K562 (cell line): Measurements from ENCODE around the gene PIP5KL1. TPM values are rescaled to one million over a fixed set of nuclear protein-coding genes. Genes with fewer than 3 reads are reported as not detected.

Experiments used
- ATAC-seq: fragments of 200-7000 bp; cut with Tn5 transposase; 3 replicates; pipeline ENCODE4 v1.9.1; 2020; ENCODE audit warnings: moderate library complexity
- BruUV-seq: library from RNA; stranded (reverse); fragments of 400-500 nt; replicated peaks from 2 replicates; lab custom pipeline; 2021; lab: Mats Ljungman, UMichigan
- CTCF ChIA-PET: fragments of 300-600 bp; formaldehyde crosslinking; extraction: SDS; loops from one replicate; lab custom pipeline; 2021; ENCODE audit warnings: low intra/inter-chr PET ratio; lab: Yijun Ruan, JAX
- POLR2A ChIA-PET: fragments of 300-600, 350-650 bp; sonication (Branson Sonifier 250); formaldehyde crosslinking; extraction: SDS; loops from one replicate; lab custom pipeline; 2021; ENCODE audit warnings: antibody characterized with exemption, inconsistent platforms; lab: Yijun Ruan, JAX
- DNase-seq, 4 experiments: peaks; one replicate each; pipeline versions ENCODE4 v3.0.0 to v3.0.0-alpha.2; 2011 to 2018; ENCODE audit warnings: low spot score in 3 of 4, mixed read lengths in 3 of 4; ENCODE audit errors: extremely low read depth in 1 of 4
- FAIRE-seq: peaks from 2 replicates; lab custom pipeline; 2011; peaks lifted over from hg19 to GRCh38; lab: Jason Lieb, UNC
- H2AFZ ChIP-seq: 2 replicates; pipeline ENCODE4 v1.6.0; 2011; ENCODE audit warnings: low read depth, low read length, control low read depth, inconsistent platforms
- H3K27ac ChIP-seq: fragments of 200-600 bp; 3 replicates; pipeline ENCODE4 v1.8.0; 2011; ENCODE audit warnings: low read depth, mild to moderate bottlenecking, control low read depth, inconsistent platforms, low read length, moderate library complexity, mixed read lengths; ENCODE audit errors: extremely low read depth
- H3K27me3 ChIP-seq, 2 experiments: fragments of 300-600 bp in 1 of 2; 2 replicates in 1 of 2; 3 replicates in 1 of 2; pipeline versions ENCODE4 v1.6.0 to v1.8.0; 2011; ENCODE audit warnings: inconsistent platforms in 2 of 2, low read length in 2 of 2, mild to moderate bottlenecking in 1 of 2, mixed read lengths in 1 of 2, moderate library complexity in 1 of 2; ENCODE audit not compliant: control insufficient read depth in 2 of 2, insufficient read depth in 2 of 2
- H3K36me3 ChIP-seq: fragments of 300-600 bp; 3 replicates; pipeline ENCODE4 v1.8.0; 2011; ENCODE audit warnings: mild to moderate bottlenecking, low read length, inconsistent platforms; ENCODE audit not compliant: control insufficient read depth, insufficient read depth
- H3K4me1 ChIP-seq, 2 experiments: fragments of 200-600 bp in 1 of 2; replicated peaks in 1 of 2; 2 replicates in 1 of 2; 3 replicates in 1 of 2; pipeline versions ENCODE4 v1.5.1 to v1.8.0; 2011; ENCODE audit warnings: inconsistent platforms in 2 of 2, low read length in 2 of 2, mild to moderate bottlenecking in 1 of 2, mixed read lengths in 1 of 2, moderate library complexity in 1 of 2; ENCODE audit not compliant: control insufficient read depth in 2 of 2, insufficient read depth in 2 of 2
- H3K4me2 ChIP-seq: 2 replicates; pipeline ENCODE4 v1.6.1; 2011; ENCODE audit warnings: low read length, control low read depth, inconsistent platforms, mixed read lengths; ENCODE audit not compliant: insufficient read depth
- H3K4me3 ChIP-seq: fragments of 200-600 bp; sonication (generic), shearing (Covaris generic); 2 replicates; pipeline ENCODE4 v1.5.1; 2016; ENCODE audit warnings: control low read depth, inconsistent platforms
- H3K79me2 ChIP-seq: fragments of 200-600 bp; 3 replicates; pipeline ENCODE4 v1.8.0; 2011; ENCODE audit warnings: low read length, inconsistent platforms; ENCODE audit not compliant: control insufficient read depth, insufficient read depth
- H3K9ac ChIP-seq, 2 experiments: 2 replicates each; pipeline versions ENCODE4 v1.6.0 to v1.6.1; 2011; ENCODE audit warnings: low read depth in 2 of 2, low read length in 2 of 2, control low read depth in 1 of 2, inconsistent platforms in 1 of 2, mild to moderate bottlenecking in 1 of 2, mixed read lengths in 1 of 2; ENCODE audit not compliant: insufficient read depth in 1 of 2
- H3K9me1 ChIP-seq: one replicate; pipeline ENCODE4 v1.6.0; 2011; ENCODE audit warnings: inconsistent platforms, mild to moderate bottlenecking, low read length, moderate library complexity; ENCODE audit not compliant: control insufficient read depth, insufficient read depth
- H3K9me3 ChIP-seq: replicated peaks from 2 replicates; pipeline ENCODE4 v1.5.1; 2011; ENCODE audit warnings: low read depth, low read length, inconsistent platforms; ENCODE audit not compliant: control insufficient read depth, insufficient read depth
- H4K20me1 ChIP-seq: replicated peaks from 2 replicates; pipeline ENCODE4 v1.6.1; 2011; ENCODE audit warnings: low read length, inconsistent platforms, mixed read lengths; ENCODE audit not compliant: control insufficient read depth, insufficient read depth
- IRF2 ChIP-seq: sonication (generic); formaldehyde crosslinking; IDR thresholded peaks from 2 replicates; pipeline ENCODE4 v1.8.1; 2022; ENCODE audit warnings: mild to moderate bottlenecking, missing genetic modification reagents
- NCOA1 ChIP-seq: fragments of 450-650 bp; IDR thresholded peaks from 2 replicates; pipeline ENCODE4 v1.6.1; 2016; ENCODE audit warnings: low read depth
- STAT5A ChIP-seq: IDR thresholded peaks from 2 replicates; pipeline ENCODE4 v1.6.1; 2012; ENCODE audit warnings: low read length, inconsistent platforms, borderline replicate concordance
- WGBS: fragments of 100-300 bp; shearing (Covaris generic); methylation state at CpG from one replicate; pipeline ENCODE4 v1.1.6; 2016; ENCODE audit warnings: low coverage, mixed read lengths; ENCODE audit not compliant: insufficient coverage; ENCODE audit errors: missing lambda C conversion rate; 5-methylcytosine and 5-hydroxymethylcytosine counted together
- in situ Hi-C: fragments of 300-500 bp; cut with MboI; formaldehyde crosslinking; loops from 4 replicates; pipeline ENCODE4 v1.15.0; 2018; ENCODE audit warnings: inconsistent platforms, mixed read lengths
- intact Hi-C: fragments of 100-400 bp; cut with micrococcal nuclease; formaldehyde crosslinking; loops from 2 replicates; pipeline ENCODE4 v1.14.2; 2022
- polyA plus RNA-seq, 8 experiments: library from polyadenylated mRNA; depleted of rRNA in 4 of 8; stranded (reverse) in 5 of 8; unstranded in 3 of 8; fragments of >200 nt; fragmentation: Nextera tagmentation in 2 of 8; fragmentation: Illumina TruSeq in 1 of 8; extraction: Ambion mirVana in 2 of 8; extraction: Trizol in 1 of 8; gene quantifications; 2 replicates each; pipeline versions ENCODE4 v1.2.1 to v1.2.3, GENCODE V29; 2011 to 2014; ENCODE audit warnings: inconsistent platforms in 1 of 8, missing spikeins in 1 of 8
- total RNA-seq, 7 experiments: library from RNA; depleted of rRNA in 6 of 7; stranded (reverse); fragments of >200 nt in 6 of 7; fragmentation: Illumina TruSeq in 2 of 7; extraction: Trizol in 2 of 7; gene quantifications; 2 replicates each; pipeline versions ENCODE4 v1.2.1 to v1.2.3, GENCODE V29; 2011 to 2021; ENCODE audit warnings: low replicate concordance in 1 of 7
- TF ChIP-seq, protein P1 (sequence below): fragments of 450-650 bp; IDR thresholded peaks from 2 replicates; pipeline ENCODE4 v1.6.1; 2016; ENCODE audit warnings: mild to moderate bottlenecking, moderate library complexity
- TF ChIP-seq, protein P2 (sequence below), 2 experiments: IDR thresholded peaks; 2 replicates each; pipeline ENCODE4 v1.6.1; 2012; ENCODE audit warnings: improper control_type of control experiment in 2 of 2, low read depth in 2 of 2, low read length in 2 of 2, borderline replicate concordance in 1 of 2

Gene PIP5KL1
- total and polyA plus RNA-seq, 9 of the 15 experiments (the other 6 are each of a cell fraction or from before 2014, with no cell fraction given): 0.18 to 4.8 (median 1.2) TPM

DNA sequence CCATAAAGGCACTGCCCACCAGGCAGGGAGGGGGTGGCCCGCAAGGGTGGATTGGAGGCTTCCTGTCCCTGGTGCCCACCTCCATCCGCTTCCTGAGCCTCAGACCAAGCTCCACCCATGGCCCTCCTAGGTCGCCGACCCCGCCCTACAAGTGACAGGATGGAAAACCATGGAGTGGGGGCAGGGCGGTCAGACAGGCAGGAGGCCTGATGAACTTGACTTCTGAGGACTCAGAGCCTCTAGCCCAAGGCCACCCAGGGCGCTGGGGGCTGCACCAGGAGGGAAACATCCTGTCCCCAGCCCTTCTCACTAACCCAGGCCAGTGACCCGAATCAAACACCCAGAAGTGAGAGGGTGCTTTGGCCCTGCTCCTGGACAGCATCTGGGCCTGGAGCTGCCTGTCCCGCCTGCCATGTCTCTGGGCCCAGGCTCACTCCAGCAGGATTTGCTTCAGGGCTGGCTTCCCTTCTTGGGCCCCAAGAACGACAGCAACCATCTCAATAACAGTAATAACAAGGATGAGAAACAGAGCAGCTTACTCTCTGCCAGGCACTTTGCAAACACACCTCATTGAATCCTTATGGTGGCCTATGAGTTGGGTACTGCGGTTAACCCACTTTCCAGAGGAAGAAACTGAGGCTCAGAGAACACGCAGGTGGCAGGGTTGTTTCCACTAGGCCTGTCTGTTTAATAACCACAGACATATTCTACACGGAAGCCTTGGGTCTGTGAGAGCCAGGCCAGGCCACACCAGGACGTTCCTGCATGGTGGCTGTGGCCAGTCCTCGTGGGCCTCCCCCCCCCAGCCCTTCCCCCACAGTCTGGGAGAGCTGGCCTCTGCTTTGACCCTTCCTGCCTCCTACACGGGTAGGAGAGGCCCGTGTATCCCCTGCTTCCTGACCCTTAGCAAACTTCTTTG lies 26.8 kb downstream of the PIP5KL1 start:
- BruUV-seq: no TSS peak
- CTCF ChIA-PET: interaction anchor here (0.7 kb wide), 1 partner anchor 131 kb away, joined by 4 read pairs; no protein-coding TSS in a partner anchor
- peak overlapping the region; percentile 77 for H3K27ac ChIP-seq
- POLR2A ChIA-PET: interaction anchor here (0.7 to 1.1 kb wide), 6 partner anchors 8 to 216 kb away, joined by 3 to 5 read pairs (median 3); partner anchors contain the start of gene ST6GALNAC4
- 23% methylated on average over 16 of the region's 17 CpGs for WGBS
- H3K4me2 ChIP-seq: peak overlapping the region; percentile 48
- peaks cover 4% of the 10 kb centered on the region for H3K79me2 ChIP-seq
- no peaks in the 10 kb centered on the region for H3K9me1 ChIP-seq
- peaks cover 13% of the 10 kb centered on the region; the same call in 2 of the 3 replicates for H3K36me3 ChIP-seq
- FAIRE-seq: peak; percentile 96
- H3K27me3 ChIP-seq: no peaks in the 10 kb centered on the region
- peak overlapping the region; percentile 70 for H2AFZ ChIP-seq
- H3K9ac ChIP-seq: peak overlapping the region; percentile 52 to 72
- H4K20me1 ChIP-seq: no peaks in the 10 kb centered on the region
- no peak overlapping the region for H3K4me3 ChIP-seq
- DNase-seq: peak; percentile 78 to 97 (median 82)
- H3K4me1 ChIP-seq: peaks cover 30 to 53% of the 10 kb centered on the region in 2 experiments
- in situ Hi-C loops: loop anchor here (25.0 kb wide), 1 partner anchor 967 kb away; no protein-coding TSS in a partner anchor
- intact Hi-C loops: no loop called here
- H3K9me3 ChIP-seq: no peaks in the 10 kb centered on the region
- peak; percentile 84 for ATAC-seq
- no peak for TF ChIP-seq STAT5A
- TF ChIP-seq IRF2 (CRISPR knock-in tag): no peak
- TF ChIP-seq, protein P1, sequence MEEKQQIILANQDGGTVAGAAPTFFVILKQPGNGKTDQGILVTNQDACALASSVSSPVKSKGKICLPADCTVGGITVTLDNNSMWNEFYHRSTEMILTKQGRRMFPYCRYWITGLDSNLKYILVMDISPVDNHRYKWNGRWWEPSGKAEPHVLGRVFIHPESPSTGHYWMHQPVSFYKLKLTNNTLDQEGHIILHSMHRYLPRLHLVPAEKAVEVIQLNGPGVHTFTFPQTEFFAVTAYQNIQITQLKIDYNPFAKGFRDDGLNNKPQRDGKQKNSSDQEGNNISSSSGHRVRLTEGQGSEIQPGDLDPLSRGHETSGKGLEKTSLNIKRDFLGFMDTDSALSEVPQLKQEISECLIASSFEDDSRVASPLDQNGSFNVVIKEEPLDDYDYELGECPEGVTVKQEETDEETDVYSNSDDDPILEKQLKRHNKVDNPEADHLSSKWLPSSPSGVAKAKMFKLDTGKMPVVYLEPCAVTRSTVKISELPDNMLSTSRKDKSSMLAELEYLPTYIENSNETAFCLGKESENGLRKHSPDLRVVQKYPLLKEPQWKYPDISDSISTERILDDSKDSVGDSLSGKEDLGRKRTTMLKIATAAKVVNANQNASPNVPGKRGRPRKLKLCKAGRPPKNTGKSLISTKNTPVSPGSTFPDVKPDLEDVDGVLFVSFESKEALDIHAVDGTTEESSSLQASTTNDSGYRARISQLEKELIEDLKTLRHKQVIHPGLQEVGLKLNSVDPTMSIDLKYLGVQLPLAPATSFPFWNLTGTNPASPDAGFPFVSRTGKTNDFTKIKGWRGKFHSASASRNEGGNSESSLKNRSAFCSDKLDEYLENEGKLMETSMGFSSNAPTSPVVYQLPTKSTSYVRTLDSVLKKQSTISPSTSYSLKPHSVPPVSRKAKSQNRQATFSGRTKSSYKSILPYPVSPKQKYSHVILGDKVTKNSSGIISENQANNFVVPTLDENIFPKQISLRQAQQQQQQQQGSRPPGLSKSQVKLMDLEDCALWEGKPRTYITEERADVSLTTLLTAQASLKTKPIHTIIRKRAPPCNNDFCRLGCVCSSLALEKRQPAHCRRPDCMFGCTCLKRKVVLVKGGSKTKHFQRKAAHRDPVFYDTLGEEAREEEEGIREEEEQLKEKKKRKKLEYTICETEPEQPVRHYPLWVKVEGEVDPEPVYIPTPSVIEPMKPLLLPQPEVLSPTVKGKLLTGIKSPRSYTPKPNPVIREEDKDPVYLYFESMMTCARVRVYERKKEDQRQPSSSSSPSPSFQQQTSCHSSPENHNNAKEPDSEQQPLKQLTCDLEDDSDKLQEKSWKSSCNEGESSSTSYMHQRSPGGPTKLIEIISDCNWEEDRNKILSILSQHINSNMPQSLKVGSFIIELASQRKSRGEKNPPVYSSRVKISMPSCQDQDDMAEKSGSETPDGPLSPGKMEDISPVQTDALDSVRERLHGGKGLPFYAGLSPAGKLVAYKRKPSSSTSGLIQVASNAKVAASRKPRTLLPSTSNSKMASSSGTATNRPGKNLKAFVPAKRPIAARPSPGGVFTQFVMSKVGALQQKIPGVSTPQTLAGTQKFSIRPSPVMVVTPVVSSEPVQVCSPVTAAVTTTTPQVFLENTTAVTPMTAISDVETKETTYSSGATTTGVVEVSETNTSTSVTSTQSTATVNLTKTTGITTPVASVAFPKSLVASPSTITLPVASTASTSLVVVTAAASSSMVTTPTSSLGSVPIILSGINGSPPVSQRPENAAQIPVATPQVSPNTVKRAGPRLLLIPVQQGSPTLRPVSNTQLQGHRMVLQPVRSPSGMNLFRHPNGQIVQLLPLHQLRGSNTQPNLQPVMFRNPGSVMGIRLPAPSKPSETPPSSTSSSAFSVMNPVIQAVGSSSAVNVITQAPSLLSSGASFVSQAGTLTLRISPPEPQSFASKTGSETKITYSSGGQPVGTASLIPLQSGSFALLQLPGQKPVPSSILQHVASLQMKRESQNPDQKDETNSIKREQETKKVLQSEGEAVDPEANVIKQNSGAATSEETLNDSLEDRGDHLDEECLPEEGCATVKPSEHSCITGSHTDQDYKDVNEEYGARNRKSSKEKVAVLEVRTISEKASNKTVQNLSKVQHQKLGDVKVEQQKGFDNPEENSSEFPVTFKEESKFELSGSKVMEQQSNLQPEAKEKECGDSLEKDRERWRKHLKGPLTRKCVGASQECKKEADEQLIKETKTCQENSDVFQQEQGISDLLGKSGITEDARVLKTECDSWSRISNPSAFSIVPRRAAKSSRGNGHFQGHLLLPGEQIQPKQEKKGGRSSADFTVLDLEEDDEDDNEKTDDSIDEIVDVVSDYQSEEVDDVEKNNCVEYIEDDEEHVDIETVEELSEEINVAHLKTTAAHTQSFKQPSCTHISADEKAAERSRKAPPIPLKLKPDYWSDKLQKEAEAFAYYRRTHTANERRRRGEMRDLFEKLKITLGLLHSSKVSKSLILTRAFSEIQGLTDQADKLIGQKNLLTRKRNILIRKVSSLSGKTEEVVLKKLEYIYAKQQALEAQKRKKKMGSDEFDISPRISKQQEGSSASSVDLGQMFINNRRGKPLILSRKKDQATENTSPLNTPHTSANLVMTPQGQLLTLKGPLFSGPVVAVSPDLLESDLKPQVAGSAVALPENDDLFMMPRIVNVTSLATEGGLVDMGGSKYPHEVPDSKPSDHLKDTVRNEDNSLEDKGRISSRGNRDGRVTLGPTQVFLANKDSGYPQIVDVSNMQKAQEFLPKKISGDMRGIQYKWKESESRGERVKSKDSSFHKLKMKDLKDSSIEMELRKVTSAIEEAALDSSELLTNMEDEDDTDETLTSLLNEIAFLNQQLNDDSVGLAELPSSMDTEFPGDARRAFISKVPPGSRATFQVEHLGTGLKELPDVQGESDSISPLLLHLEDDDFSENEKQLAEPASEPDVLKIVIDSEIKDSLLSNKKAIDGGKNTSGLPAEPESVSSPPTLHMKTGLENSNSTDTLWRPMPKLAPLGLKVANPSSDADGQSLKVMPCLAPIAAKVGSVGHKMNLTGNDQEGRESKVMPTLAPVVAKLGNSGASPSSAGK: no peak; the same call in 1 of the 2 replicates
- no peak for TF ChIP-seq NCOA1
- TF ChIP-seq, protein P2, sequence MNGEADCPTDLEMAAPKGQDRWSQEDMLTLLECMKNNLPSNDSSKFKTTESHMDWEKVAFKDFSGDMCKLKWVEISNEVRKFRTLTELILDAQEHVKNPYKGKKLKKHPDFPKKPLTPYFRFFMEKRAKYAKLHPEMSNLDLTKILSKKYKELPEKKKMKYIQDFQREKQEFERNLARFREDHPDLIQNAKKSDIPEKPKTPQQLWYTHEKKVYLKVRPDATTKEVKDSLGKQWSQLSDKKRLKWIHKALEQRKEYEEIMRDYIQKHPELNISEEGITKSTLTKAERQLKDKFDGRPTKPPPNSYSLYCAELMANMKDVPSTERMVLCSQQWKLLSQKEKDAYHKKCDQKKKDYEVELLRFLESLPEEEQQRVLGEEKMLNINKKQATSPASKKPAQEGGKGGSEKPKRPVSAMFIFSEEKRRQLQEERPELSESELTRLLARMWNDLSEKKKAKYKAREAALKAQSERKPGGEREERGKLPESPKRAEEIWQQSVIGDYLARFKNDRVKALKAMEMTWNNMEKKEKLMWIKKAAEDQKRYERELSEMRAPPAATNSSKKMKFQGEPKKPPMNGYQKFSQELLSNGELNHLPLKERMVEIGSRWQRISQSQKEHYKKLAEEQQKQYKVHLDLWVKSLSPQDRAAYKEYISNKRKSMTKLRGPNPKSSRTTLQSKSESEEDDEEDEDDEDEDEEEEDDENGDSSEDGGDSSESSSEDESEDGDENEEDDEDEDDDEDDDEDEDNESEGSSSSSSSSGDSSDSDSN (IDR thresholded peaks at IDR 0.05; ENCODE audit: borderline replicate concordance in 1 of 2, low read depth in 2 of 2, low read length in 2 of 2): no peak
